Measurements from ENCODE around the gene CDH23.

DNA sequence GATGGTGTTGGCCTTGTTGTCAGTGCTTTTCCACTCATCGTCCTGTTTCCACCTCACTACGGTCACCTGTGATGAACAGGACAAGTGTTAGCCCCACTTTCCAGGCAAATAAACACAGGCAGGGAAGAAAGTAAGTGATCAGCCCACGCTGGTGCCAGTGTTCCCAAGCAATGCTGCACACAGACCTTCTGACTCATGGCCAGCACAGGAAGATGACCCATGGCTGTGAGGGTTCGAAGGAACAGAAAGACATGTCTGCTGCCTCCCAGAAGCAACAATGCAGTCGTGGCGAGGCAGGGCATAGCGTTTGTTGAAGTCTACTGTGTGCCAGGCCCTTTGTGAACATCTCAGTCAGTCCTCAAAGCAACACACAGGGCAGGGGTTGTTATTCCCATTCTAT is 41.9 kb upstream of the CDH23 start:
- TF ChIP-seq, protein P1, sequence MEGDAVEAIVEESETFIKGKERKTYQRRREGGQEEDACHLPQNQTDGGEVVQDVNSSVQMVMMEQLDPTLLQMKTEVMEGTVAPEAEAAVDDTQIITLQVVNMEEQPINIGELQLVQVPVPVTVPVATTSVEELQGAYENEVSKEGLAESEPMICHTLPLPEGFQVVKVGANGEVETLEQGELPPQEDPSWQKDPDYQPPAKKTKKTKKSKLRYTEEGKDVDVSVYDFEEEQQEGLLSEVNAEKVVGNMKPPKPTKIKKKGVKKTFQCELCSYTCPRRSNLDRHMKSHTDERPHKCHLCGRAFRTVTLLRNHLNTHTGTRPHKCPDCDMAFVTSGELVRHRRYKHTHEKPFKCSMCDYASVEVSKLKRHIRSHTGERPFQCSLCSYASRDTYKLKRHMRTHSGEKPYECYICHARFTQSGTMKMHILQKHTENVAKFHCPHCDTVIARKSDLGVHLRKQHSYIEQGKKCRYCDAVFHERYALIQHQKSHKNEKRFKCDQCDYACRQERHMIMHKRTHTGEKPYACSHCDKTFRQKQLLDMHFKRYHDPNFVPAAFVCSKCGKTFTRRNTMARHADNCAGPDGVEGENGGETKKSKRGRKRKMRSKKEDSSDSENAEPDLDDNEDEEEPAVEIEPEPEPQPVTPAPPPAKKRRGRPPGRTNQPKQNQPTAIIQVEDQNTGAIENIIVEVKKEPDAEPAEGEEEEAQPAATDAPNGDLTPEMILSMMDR (conservative IDR thresholded peaks at IDR 0.05 in 1 of 2, IDR thresholded peaks at IDR 0.05 in 1 of 2; ENCODE audit: extremely low read depth in 1 of 2, insufficient read depth in 1 of 2, low read depth in 1 of 2, low read length in 2 of 2): no peak
- TF ChIP-seq EZH2 (IDR thresholded peaks at IDR 0.05; ENCODE audit: borderline replicate concordance, low read length): no peak
